H9 (cell line): ENCODE measurements around the gene KLHDC2. TPM values are rescaled to one million over a fixed set of nuclear protein-coding genes. Genes with fewer than 3 reads are reported as not detected.

Source experiments
- DNase-seq: peaks from one replicate; pipeline ENCODE4 v3.0.0-alpha.2; 2017
- H2AFZ ChIP-seq: one replicate; pipeline ENCODE4 v1.6.1; 2013; ENCODE audit warnings: mild to moderate bottlenecking, low read length, control low read depth, moderate library complexity
- H2AK5ac ChIP-seq: 2 replicates; pipeline ENCODE4 v1.6.1; 2013; ENCODE audit warnings: low read length, control low read depth, mixed read lengths; ENCODE audit not compliant: insufficient read length
- H2BK120ac ChIP-seq: one replicate; pipeline ENCODE4 v1.6.1; 2013; ENCODE audit warnings: low read depth, mild to moderate bottlenecking, low read length, control low read depth, inconsistent platforms; ENCODE audit not compliant: poor library complexity, severe bottlenecking
- H2BK12ac ChIP-seq: 2 replicates; pipeline ENCODE4 v1.6.1; 2013; ENCODE audit warnings: low read length, control low read depth, mixed read lengths, low read depth; ENCODE audit not compliant: insufficient read length
- H2BK15ac ChIP-seq: 2 replicates; pipeline ENCODE4 v1.6.1; 2013; ENCODE audit warnings: low read depth, low read length, control low read depth
- H2BK20ac ChIP-seq: one replicate; pipeline ENCODE4 v1.6.1; 2013; ENCODE audit warnings: low read depth, mild to moderate bottlenecking, low read length, control low read depth, inconsistent platforms; ENCODE audit not compliant: poor library complexity, severe bottlenecking
- H2BK5ac ChIP-seq: 2 replicates; pipeline ENCODE4 v1.6.1; 2013; ENCODE audit warnings: low read length, control low read depth, mixed read lengths; ENCODE audit not compliant: insufficient read length
- H3K14ac ChIP-seq: 2 replicates; pipeline ENCODE4 v1.6.1; 2013; ENCODE audit warnings: low read length, control low read depth; ENCODE audit not compliant: insufficient read depth
- H3K18ac ChIP-seq: 2 replicates; pipeline ENCODE4 v1.6.1; 2013; ENCODE audit warnings: low read depth, mild to moderate bottlenecking, mixed read lengths, low read length, control low read depth; ENCODE audit not compliant: insufficient read length
- H3K23ac ChIP-seq: 2 replicates; pipeline ENCODE4 v1.6.1; 2013; ENCODE audit warnings: low read length, control low read depth, mixed read lengths, low read depth; ENCODE audit not compliant: insufficient read length
- H3K23me2 ChIP-seq: 2 replicates; pipeline ENCODE4 v1.6.1; 2013; ENCODE audit warnings: low read depth, mild to moderate bottlenecking, mixed read lengths, low read length, control low read depth; ENCODE audit not compliant: insufficient read length, poor library complexity, severe bottlenecking
- H3K27ac ChIP-seq: 2 replicates; pipeline ENCODE4 v1.5.1; 2013; ENCODE audit warnings: low read length, control low read depth, mixed read lengths, low read depth; ENCODE audit not compliant: insufficient read length
- H3K27me3 ChIP-seq: 2 replicates; pipeline ENCODE4 v1.6.1; 2013; ENCODE audit warnings: low read length, control low read depth, inconsistent platforms; ENCODE audit not compliant: insufficient read depth
- H3K4ac ChIP-seq: 2 replicates; pipeline ENCODE4 v1.6.1; 2013; ENCODE audit warnings: low read depth, mild to moderate bottlenecking, control low read depth, inconsistent platforms, low read length, moderate library complexity
- H3K4me1 ChIP-seq: 2 replicates; pipeline ENCODE4 v1.6.1; 2013; ENCODE audit warnings: low read length, control low read depth, inconsistent platforms; ENCODE audit not compliant: insufficient read depth
- H3K4me2 ChIP-seq: 2 replicates; pipeline ENCODE4 v1.6.1; 2013; ENCODE audit warnings: low read length, control low read depth, mixed read lengths; ENCODE audit not compliant: insufficient read length, insufficient read depth
- H3K56ac ChIP-seq: 2 replicates; pipeline ENCODE4 v1.6.1; 2013; ENCODE audit warnings: low read depth, mild to moderate bottlenecking, mixed read lengths, low read length, control low read depth; ENCODE audit not compliant: insufficient read length
- H3K79me1 ChIP-seq: 2 replicates; pipeline ENCODE4 v1.6.1; 2013; ENCODE audit warnings: low read depth, mild to moderate bottlenecking, moderate library complexity, low read length, control low read depth, inconsistent platforms; ENCODE audit not compliant: insufficient read depth, poor library complexity, severe bottlenecking
- H3K79me2 ChIP-seq: 2 replicates; pipeline ENCODE4 v1.6.1; 2013; ENCODE audit warnings: low read length, control low read depth, inconsistent platforms; ENCODE audit not compliant: insufficient read depth
- H3K9ac ChIP-seq: 2 replicates; pipeline ENCODE4 v1.6.1; 2013; ENCODE audit warnings: low read length, control low read depth, mixed read lengths; ENCODE audit not compliant: insufficient read length; ENCODE audit errors: extremely low read depth
- H3K9me3 ChIP-seq: one replicate; pipeline ENCODE4 v1.6.1; 2013; ENCODE audit warnings: low read depth, low read length, inconsistent platforms; ENCODE audit not compliant: control insufficient read depth
- H3T11ph ChIP-seq: one replicate; pipeline ENCODE4 v1.6.1; 2013; ENCODE audit warnings: mild to moderate bottlenecking, low read length, control low read depth, inconsistent platforms
- H4K20me1 ChIP-seq: one replicate; pipeline ENCODE4 v1.6.1; 2013; ENCODE audit not compliant: control insufficient read depth, insufficient read length, insufficient read depth
- H4K5ac ChIP-seq: 2 replicates; pipeline ENCODE4 v1.6.1; 2013; ENCODE audit warnings: low read depth, mild to moderate bottlenecking, mixed read lengths, low read length, control low read depth; ENCODE audit not compliant: insufficient read length
- H4K8ac ChIP-seq: replicated peaks from 2 replicates; pipeline ENCODE4 v1.6.1; 2013; ENCODE audit warnings: low read length, control low read depth, mixed read lengths, low read depth; ENCODE audit not compliant: insufficient read length
- H4K91ac ChIP-seq: 2 replicates; pipeline ENCODE4 v1.6.1; 2013; ENCODE audit warnings: low read depth, mild to moderate bottlenecking, moderate library complexity, mixed read lengths, low read length, control low read depth; ENCODE audit not compliant: insufficient read length
- H3K27ac Mint-ChIP-seq, 3 experiments: 2 replicates in 2 of 3; 3 replicates in 1 of 3; pipeline ENCODE4 v1.8.0; 2020 to 2021; ENCODE audit warnings: mixed read lengths in 3 of 3, mild to moderate bottlenecking in 1 of 3, moderate library complexity in 1 of 3
- H3K27me3 Mint-ChIP-seq: 2 replicates; pipeline ENCODE4 v1.8.0; 2021; ENCODE audit warnings: low read depth, mild to moderate bottlenecking, moderate library complexity, mixed read lengths
- H3K36me3 Mint-ChIP-seq, 3 experiments: 2 replicates in 2 of 3; 3 replicates in 1 of 3; pipeline ENCODE4 v1.8.0; 2020 to 2021; ENCODE audit warnings: low read depth in 3 of 3, mixed read lengths in 3 of 3; ENCODE audit not compliant: insufficient read depth in 1 of 3
- H3K4me1 Mint-ChIP-seq, 2 experiments: 2 replicates each; pipeline ENCODE4 v1.8.0; 2020; ENCODE audit warnings: mixed read lengths in 2 of 2
- H3K4me3 Mint-ChIP-seq, 2 experiments: 2 replicates in 1 of 2; 3 replicates in 1 of 2; pipeline ENCODE4 v1.8.0; 2020 to 2021; ENCODE audit warnings: mild to moderate bottlenecking in 2 of 2, mixed read lengths in 2 of 2, moderate library complexity in 1 of 2
- H3K9me3 Mint-ChIP-seq, 2 experiments: 2 replicates in 1 of 2; 3 replicates in 1 of 2; pipeline ENCODE4 v1.8.0; 2020; ENCODE audit warnings: mild to moderate bottlenecking in 2 of 2, mixed read lengths in 2 of 2, moderate library complexity in 1 of 2
- WGBS: extraction: QIAGEN DNeasy Blood & Tissue Kit; methylation state at CpG from one replicate; pipeline ENCODE4 v1.1.7; 2013; ENCODE audit warnings: missing lambda C conversion rate, low lambda C conversion rate, mixed read lengths; ENCODE audit not compliant: insufficient read length; ENCODE audit errors: extremely low coverage; 5-methylcytosine and 5-hydroxymethylcytosine counted together
- total RNA-seq: library from RNA; stranded (reverse); gene quantifications from 2 replicates; pipeline ENCODE4 v1.2.1, GENCODE V29; 2021
- TF ChIP-seq, protein P1 (sequence below): fragments of 200-600 bp; sonication (generic); conservative IDR thresholded peaks from 3 replicates; pipeline ENCODE4 v1.8.0; 2021; ENCODE audit warnings: antibody characterized with exemption, mild to moderate bottlenecking

The KLHDC2 gene
- total RNA-seq, 1 experiment from 2014 or later, result 41.6 TPM

- Histone ChIP-seq H4K20me1 (no peaks in the 10 kb centered on the region), H2AK5ac (no peak overlapping the region), H3K4ac (no peak overlapping the region), H3K23ac (no peak overlapping the region), H3K79me1 (no peaks in the 10 kb centered on the region), H3K18ac (no peak overlapping the region), H3K9ac (no peak overlapping the region), H2BK15ac (no peak overlapping the region), H2AFZ (no peak overlapping the region), H3T11ph (no peak overlapping the region), H3K27ac (no peak overlapping the region), H3K14ac (no peak overlapping the region), H2BK120ac (no peak overlapping the region), H3K9me3 (no peaks in the 10 kb centered on the region), H2BK20ac (no peak overlapping the region), H3K79me2 (no peaks in the 10 kb centered on the region), H3K4me2 (no peak overlapping the region), H3K27me3 (no peaks in the 10 kb centered on the region), H2BK12ac (no peak overlapping the region), H3K23me2 (no peaks in the 10 kb centered on the region), H4K5ac (no peak overlapping the region), H2BK5ac (no peak overlapping the region), H4K91ac (no peak overlapping the region), H4K8ac (no peak overlapping the region), H3K56ac (no peak overlapping the region), H3K4me1 (no peaks in the 10 kb centered on the region)
- DNase-seq, result no peak
- TF ChIP-seq, protein P1, sequence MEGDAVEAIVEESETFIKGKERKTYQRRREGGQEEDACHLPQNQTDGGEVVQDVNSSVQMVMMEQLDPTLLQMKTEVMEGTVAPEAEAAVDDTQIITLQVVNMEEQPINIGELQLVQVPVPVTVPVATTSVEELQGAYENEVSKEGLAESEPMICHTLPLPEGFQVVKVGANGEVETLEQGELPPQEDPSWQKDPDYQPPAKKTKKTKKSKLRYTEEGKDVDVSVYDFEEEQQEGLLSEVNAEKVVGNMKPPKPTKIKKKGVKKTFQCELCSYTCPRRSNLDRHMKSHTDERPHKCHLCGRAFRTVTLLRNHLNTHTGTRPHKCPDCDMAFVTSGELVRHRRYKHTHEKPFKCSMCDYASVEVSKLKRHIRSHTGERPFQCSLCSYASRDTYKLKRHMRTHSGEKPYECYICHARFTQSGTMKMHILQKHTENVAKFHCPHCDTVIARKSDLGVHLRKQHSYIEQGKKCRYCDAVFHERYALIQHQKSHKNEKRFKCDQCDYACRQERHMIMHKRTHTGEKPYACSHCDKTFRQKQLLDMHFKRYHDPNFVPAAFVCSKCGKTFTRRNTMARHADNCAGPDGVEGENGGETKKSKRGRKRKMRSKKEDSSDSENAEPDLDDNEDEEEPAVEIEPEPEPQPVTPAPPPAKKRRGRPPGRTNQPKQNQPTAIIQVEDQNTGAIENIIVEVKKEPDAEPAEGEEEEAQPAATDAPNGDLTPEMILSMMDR, result no peak
- WGBS, result no CpG with 5 or more reads among the region's 2 CpGs
- Mint-ChIP-seq H3K9me3 (no peaks in the 10 kb centered on the region), H3K27ac (no peak overlapping the region), H3K4me3 (no peak overlapping the region), H3K27me3 (no peaks in the 10 kb centered on the region), H3K36me3 (peaks cover 32 to 90% (median 66%) of the 10 kb centered on the region in 3 experiments; a peak in 6 of 7 replicates), H3K4me1 (no peaks in the 10 kb centered on the region)
Observed at GRCh38 chr14:49786315-49786714, 18.4 kb downstream of the KLHDC2 start.
